ENCODE results near the gene MGAT4B.

MGAT4B gene

GRCh38 chr5:179759581-179760551 lies 46.8 kb downstream of the MGAT4B start:
- Histone ChIP-seq H4K12ac (ENCODE audit: low read depth, low read length) (no peak overlapping the region), H3K9ac (ENCODE audit: low read length) (no peak overlapping the region), H3K9me3 (ENCODE audit: insufficient read depth, low read depth, low read length) (peaks cover 3% of the 10 kb centered on the region), H2BK5ac (ENCODE audit: low read depth, low read length, poor library complexity) (no peak overlapping the region), H3K14ac (ENCODE audit: low read length) (no peak overlapping the region), H4K8ac (ENCODE audit: low read depth, low read length) (no peak overlapping the region), H3K4ac (ENCODE audit: low read depth, low read length) (peak overlapping the region; percentile 50), H3K79me1 (ENCODE audit: low read length) (peaks cover 6% of the 10 kb centered on the region), H3K4me2 (ENCODE audit: low read length) (no peak overlapping the region), H3K27ac (ENCODE audit: low read depth, low read length) (no peak overlapping the region), H3K27me3 (ENCODE audit: insufficient read depth, low read length) (no peaks in the 10 kb centered on the region), H3K4me1 (ENCODE audit: control insufficient read depth in 1 of 2, insufficient read depth in 2 of 2, low read length in 2 of 2) (peaks cover 11 to 28% of the 10 kb centered on the region in 2 experiments), H2BK12ac (ENCODE audit: low read length) (no peak overlapping the region), H3K36me3 (ENCODE audit: control insufficient read depth in 1 of 2, insufficient read depth in 2 of 2, low read length in 2 of 2) (no peaks in the 10 kb centered on the region), H3K79me2 (ENCODE audit: control insufficient read depth, insufficient read depth, low read length, poor library complexity) (peaks cover 3% of the 10 kb centered on the region), H3K18ac (ENCODE audit: low read length) (no peak overlapping the region), H2BK120ac (ENCODE audit: insufficient read depth, low read length, poor library complexity) (no peak overlapping the region), H2AK5ac (ENCODE audit: low read length) (no peak overlapping the region), H3K23ac (ENCODE audit: low read length) (no peak overlapping the region), H4K91ac (ENCODE audit: low read depth, low read length) (no peak overlapping the region), H2AFZ (ENCODE audit: insufficient read depth, low read length, poor library complexity) (no peak overlapping the region), H3K4me3 (ENCODE audit: low read depth, low read length) (no peak overlapping the region)
- DNase-seq, result no peak
- WGBS (ENCODE audit: extremely low coverage, insufficient coverage, insufficient read length), result no CpG with 5 or more reads among the region's 9 CpGs

- peaks cover 3% of the 10 kb centered on the region for H3K9me3 ChIP-seq (ENCODE audit: insufficient read depth, low read depth, low read length)
- H3K27me3 ChIP-seq (ENCODE audit: insufficient read depth, low read length), result no peaks in the 10 kb centered on the region
- no peak overlapping the region for H3K4me3 ChIP-seq (ENCODE audit: low read depth, low read length)
- H3K4me1 ChIP-seq (ENCODE audit: control insufficient read depth in 1 of 2, insufficient read depth in 2 of 2, low read length in 2 of 2), result peaks cover 8 to 24% of the 10 kb centered on the region in 2 experiments
- H2AK5ac ChIP-seq (ENCODE audit: low read length), result no peak overlapping the region
- no peak overlapping the region for H3K4ac ChIP-seq (ENCODE audit: low read depth, low read length)
- no peak overlapping the region for H4K12ac ChIP-seq (ENCODE audit: low read depth, low read length)
- H3K36me3 ChIP-seq (ENCODE audit: control insufficient read depth in 1 of 2, insufficient read depth in 2 of 2, low read length in 2 of 2), result no peaks in the 10 kb centered on the region
- H2BK5ac ChIP-seq (ENCODE audit: low read depth, low read length, poor library complexity), result no peak overlapping the region
- no peak overlapping the region for H3K4me2 ChIP-seq (ENCODE audit: low read length)
- DNase-seq, result peak; percentile 76 to 89
- H3K79me1 ChIP-seq (ENCODE audit: low read length), result peaks cover 5% of the 10 kb centered on the region
- no peak overlapping the region for H2BK120ac ChIP-seq (ENCODE audit: insufficient read depth, low read length, poor library complexity)
- no peak overlapping the region for H3K14ac ChIP-seq (ENCODE audit: low read length)
- no peak overlapping the region for H2BK12ac ChIP-seq (ENCODE audit: low read length)
- peaks cover 2% of the 10 kb centered on the region for H3K79me2 ChIP-seq (ENCODE audit: control insufficient read depth, insufficient read depth, low read length, poor library complexity)
- no peak overlapping the region for H4K91ac ChIP-seq (ENCODE audit: low read depth, low read length)
- H3K18ac ChIP-seq (ENCODE audit: low read length), result no peak overlapping the region
- WGBS (ENCODE audit: extremely low coverage, insufficient coverage, insufficient read length), result no CpG with 5 or more reads among the region's 8 CpGs
- no peak overlapping the region for H3K23ac ChIP-seq (ENCODE audit: low read length)
- no peak overlapping the region for H3K27ac ChIP-seq (ENCODE audit: low read depth, low read length)
- no peak overlapping the region for H2AFZ ChIP-seq (ENCODE audit: insufficient read depth, low read length, poor library complexity)
- H4K8ac ChIP-seq (ENCODE audit: low read depth, low read length), result no peak overlapping the region
- H3K9ac ChIP-seq (ENCODE audit: low read length), result no peak overlapping the region
Measured at GRCh38 chr5:179758955-179759354, 47.7 kb downstream of the MGAT4B start.

- Histone ChIP-seq H4K91ac (ENCODE audit: low read depth, low read length) (no peak overlapping the region), H2AK5ac (ENCODE audit: low read length) (no peak overlapping the region), H3K4me3 (ENCODE audit: low read depth, low read length) (no peak overlapping the region), H3K23ac (ENCODE audit: low read length) (no peak overlapping the region), H2BK120ac (ENCODE audit: insufficient read depth, low read length, poor library complexity) (no peak overlapping the region), H3K14ac (ENCODE audit: low read length) (no peak overlapping the region), H2BK5ac (ENCODE audit: low read depth, low read length, poor library complexity) (no peak overlapping the region), H3K4ac (ENCODE audit: low read depth, low read length) (no peak overlapping the region), H4K8ac (ENCODE audit: low read depth, low read length) (no peak overlapping the region), H4K12ac (ENCODE audit: low read depth, low read length) (no peak overlapping the region), H3K79me2 (ENCODE audit: control insufficient read depth, insufficient read depth, low read length, poor library complexity) (no peaks in the 10 kb centered on the region), H3K4me1 (ENCODE audit: control insufficient read depth in 1 of 2, insufficient read depth in 2 of 2, low read length in 2 of 2) (peaks cover 3 to 6% of the 10 kb centered on the region in 2 experiments), H3K9me3 (ENCODE audit: insufficient read depth, low read depth, low read length) (no peaks in the 10 kb centered on the region), H3K27me3 (ENCODE audit: insufficient read depth, low read length) (no peaks in the 10 kb centered on the region), H3K18ac (ENCODE audit: low read length) (no peak overlapping the region), H3K9ac (ENCODE audit: low read length) (no peak overlapping the region), H3K36me3 (ENCODE audit: control insufficient read depth in 1 of 2, insufficient read depth in 2 of 2, low read length in 2 of 2) (peaks cover 2 to 3% of the 10 kb centered on the region in 2 experiments), H3K4me2 (ENCODE audit: low read length) (no peak overlapping the region), H3K79me1 (ENCODE audit: low read length) (no peaks in the 10 kb centered on the region), H2AFZ (ENCODE audit: insufficient read depth, low read length, poor library complexity) (no peak overlapping the region), H3K27ac (ENCODE audit: low read depth, low read length) (no peak overlapping the region), H2BK12ac (ENCODE audit: low read length) (no peak overlapping the region)
- no peak for DNase-seq
- WGBS (ENCODE audit: extremely low coverage, insufficient coverage, insufficient read length), result no CpG with 5 or more reads among the region's 2 CpGs
Measured at GRCh38 chr5:179755022-179755421, 51.6 kb downstream of the MGAT4B start.

GRCh38 chr5:179753971-179754370 lies 52.7 kb downstream of the MGAT4B start:
- no CpG with 5 or more reads among the region's 5 CpGs for WGBS (ENCODE audit: extremely low coverage, insufficient coverage, insufficient read length)
- Histone ChIP-seq H4K91ac (ENCODE audit: low read depth, low read length) (no peak overlapping the region), H2AFZ (ENCODE audit: insufficient read depth, low read length, poor library complexity) (no peak overlapping the region), H4K12ac (ENCODE audit: low read depth, low read length) (no peak overlapping the region), H2BK5ac (ENCODE audit: low read depth, low read length, poor library complexity) (no peak overlapping the region), H3K27me3 (ENCODE audit: insufficient read depth, low read length) (no peaks in the 10 kb centered on the region), H3K4me3 (ENCODE audit: low read depth, low read length) (no peak overlapping the region), H3K36me3 (ENCODE audit: control insufficient read depth in 1 of 2, insufficient read depth in 2 of 2, low read length in 2 of 2) (peaks cover 7% of the 10 kb centered on the region in 2 experiments), H4K8ac (ENCODE audit: low read depth, low read length) (no peak overlapping the region), H2AK5ac (ENCODE audit: low read length) (no peak overlapping the region), H3K14ac (ENCODE audit: low read length) (no peak overlapping the region), H3K9ac (ENCODE audit: low read length) (no peak overlapping the region), H3K4ac (ENCODE audit: low read depth, low read length) (no peak overlapping the region), H3K4me2 (ENCODE audit: low read length) (no peak overlapping the region), H3K23ac (ENCODE audit: low read length) (no peak overlapping the region), H2BK12ac (ENCODE audit: low read length) (no peak overlapping the region), H3K9me3 (ENCODE audit: insufficient read depth, low read depth, low read length) (no peaks in the 10 kb centered on the region), H3K27ac (ENCODE audit: low read depth, low read length) (no peak overlapping the region), H3K79me2 (ENCODE audit: control insufficient read depth, insufficient read depth, low read length, poor library complexity) (no peaks in the 10 kb centered on the region), H2BK120ac (ENCODE audit: insufficient read depth, low read length, poor library complexity) (no peak overlapping the region), H3K79me1 (ENCODE audit: low read length) (no peaks in the 10 kb centered on the region), H3K4me1 (ENCODE audit: control insufficient read depth in 1 of 2, insufficient read depth in 2 of 2, low read length in 2 of 2) (no peaks in the 10 kb centered on the region), H3K18ac (ENCODE audit: low read length) (no peak overlapping the region)
- DNase-seq, result no peak

Data from trophoblast cell (in vitro differentiated cells and primary cell).